Lung (tissue), 16 donors: ENCODE results near the gene HOATZ. TPM values are rescaled to one million over a fixed set of nuclear protein-coding genes. Genes with fewer than 3 reads are reported as not detected.
A peak's percentile ranks its signal among the peaks of the same experiment; 100 is the strongest.

Experiments
- ATAC-seq: fragments of 200-7000 bp; cut with Tn5 transposase; one replicate; pipeline ENCODE4 v1.9.1; 2020; ENCODE audit warnings: moderate number of reproducible peaks; ENCODE audit not compliant: insufficient read depth, low FRiP score
- DNase-seq, 3 donors: peaks; one replicate each; pipeline ENCODE4 v3.0.0-alpha.2; 2013 to 2017
- H3K27ac ChIP-seq, 2 donors: one replicate each; pipeline ENCODE4 v1.5.1; 2013; ENCODE audit warnings: mild to moderate bottlenecking in 2 of 2, moderate library complexity in 2 of 2, control low read depth in 1 of 2, inconsistent platforms in 1 of 2, low read depth in 1 of 2, low read length in 1 of 2
- H3K27me3 ChIP-seq, 3 donors: one replicate each; pipeline ENCODE4 v1.5.1; 2013; ENCODE audit warnings: low read length in 2 of 3; ENCODE audit not compliant: control insufficient read depth in 3 of 3, insufficient read depth in 3 of 3
- H3K36me3 ChIP-seq, 4 donors: one replicate each; pipeline ENCODE4 v1.5.1; 2013; ENCODE audit warnings: low read length in 4 of 4, mild to moderate bottlenecking in 1 of 4, moderate library complexity in 1 of 4; ENCODE audit not compliant: control insufficient read depth in 4 of 4, insufficient read depth in 4 of 4
- H3K4me1 ChIP-seq, 5 donors: one replicate each; pipeline ENCODE4 v1.5.1; 2013; ENCODE audit warnings: low read length in 5 of 5, mild to moderate bottlenecking in 2 of 5, moderate library complexity in 1 of 5; ENCODE audit not compliant: control insufficient read depth in 5 of 5, insufficient read depth in 5 of 5
- H3K4me3 ChIP-seq: one replicate; pipeline ENCODE4 v1.5.1; 2013; ENCODE audit warnings: mild to moderate bottlenecking, control low read depth, moderate library complexity
- H3K9ac ChIP-seq, 2 donors: one replicate each; pipeline ENCODE4 v1.5.1; 2013; ENCODE audit warnings: low read length in 2 of 2, control low read depth in 1 of 2; ENCODE audit not compliant: insufficient read depth in 1 of 2
- H3K9me3 ChIP-seq, 4 donors: one replicate each; pipeline ENCODE4 v1.5.1; 2013; ENCODE audit warnings: low read length in 3 of 4, mild to moderate bottlenecking in 1 of 4, moderate library complexity in 1 of 4; ENCODE audit not compliant: control insufficient read depth in 4 of 4, insufficient read depth in 3 of 4
- CTCF ChIP-seq: IDR thresholded peaks from 2 replicates; pipeline ENCODE4 v1.5.1; 2012; ENCODE audit warnings: mild to moderate bottlenecking; ENCODE audit errors: control extremely low read depth, extremely low read depth
- WGBS, 2 donors: extraction: QIAGEN DNeasy Blood & Tissue Kit; methylation state at CpG; one replicate each; pipeline ENCODE4 v1.1.7; 2013; 5-methylcytosine and 5-hydroxymethylcytosine counted together
- long read RNA-seq, 5 donors: transcript quantifications; one replicate each; lab custom pipeline, GENCODE V29; 2026
- polyA plus RNA-seq, 2 donors: library from polyadenylated mRNA; stranded (reverse); fragments of 200-250 nt; gene quantifications; one replicate each; pipeline ENCODE4 v1.2.1, GENCODE V29; 2013
- total RNA-seq, 2 donors: library from RNA; depleted of rRNA in 1 of 2; stranded (reverse); fragments of >200 nt in 1 of 2; gene quantifications; one replicate each; pipeline ENCODE4 v1.2.1, GENCODE V29; 2014 to 2021
- donor health status: control.
- donor health status: control.
- donor health status: Bipolar disorder and iron deficiency.
- donor health status: healthy.
- donor health status: DM: yes; HTN: yes; CAD: no.

The HOATZ gene
- total RNA-seq: 10 to 100 TPM; 25.4 to 32.6 TPM
- 10 to 100 TPM; 23.6 to 42.9 TPM for polyA plus RNA-seq
- long read RNA-seq, donor 1, transcript C11orf88-202 (6 exons, 712 nt): major isoform, 16 of 20 reads
- long read RNA-seq, donor 1, partial matches to known transcripts: 0 of 20 reads
- long read RNA-seq, donor 1, other reads (novel, unspliced or antisense): 0 of 20 reads
- long read RNA-seq, donor 2, partial matches to known transcripts: 0 of 3 reads
- long read RNA-seq, donor 2, other reads (novel, unspliced or antisense): 0 of 3 reads
- long read RNA-seq, donor 3, transcript C11orf88-202 (6 exons, 712 nt): major isoform, 6 of 9 reads
- long read RNA-seq, donor 3, partial matches to known transcripts: 0 of 9 reads
- long read RNA-seq, donor 3, other reads (novel, unspliced or antisense): 0 of 9 reads
- long read RNA-seq, donor 4: 0 reads
- long read RNA-seq, donor 5, transcript C11orf88-202 (6 exons, 712 nt): major isoform, 8 of 10 reads
- long read RNA-seq, donor 5, partial matches to known transcripts: 0 of 10 reads
- long read RNA-seq, donor 5, other reads (novel, unspliced or antisense): 0 of 10 reads

GRCh38 chr11:111514216-111515031 lies at the start of gene HOATZ:
Gene HOATZ, plus strand, starts transcription at chr11:111514778. Its CDS starts 7 bp downstream, at chr11:111514785.
- Histone ChIP-seq H3K9ac (no peak within 1 kb of the TSS), H3K9me3 (no peaks in the 10 kb centered on the region), H3K4me1 (peaks cover 0 to 11% (median 0%) of the 10 kb centered on the region in 5 donors), H3K27me3 (peaks cover 0 to 41% (median 34%) of the 10 kb centered on the region in 3 donors), H3K27ac (no peak within 1 kb of the TSS), H3K4me3 (no peak within 1 kb of the TSS), H3K36me3 (no peaks in the 10 kb centered on the region)
- no peak for ATAC-seq
- peak; percentile 37 to 45 (median 41) for DNase-seq
- WGBS, 2 donors: 17 to 24% methylated on average over 33 to 39 of the region's 39 CpGs
- TF ChIP-seq CTCF: no peak

- no peaks in the 10 kb centered on the region for H3K9me3 ChIP-seq
- H3K4me1 ChIP-seq: peaks cover 0 to 5% (median 0%) of the 10 kb centered on the region in 5 donors
- H3K36me3 ChIP-seq: no peaks in the 10 kb centered on the region
- no peak overlapping the region for H3K9ac ChIP-seq
- no peak overlapping the region for H3K27ac ChIP-seq
- no peak for DNase-seq
- WGBS, 2 donors: 79 to 82% methylated on average over 1 of the region's 1 CpG
- no peak for ATAC-seq
- no peak for TF ChIP-seq CTCF
- no peaks in the 10 kb centered on the region for H3K27me3 ChIP-seq
- H3K4me3 ChIP-seq: no peak overlapping the region
Measured at GRCh38 chr11:111465400-111465799, 49.2 kb upstream of the HOATZ start.

- Histone ChIP-seq H3K27ac (no peak overlapping the region), H3K4me3 (no peak overlapping the region), H3K27me3 (no peaks in the 10 kb centered on the region), H3K36me3 (no peaks in the 10 kb centered on the region), H3K9me3 (no peaks in the 10 kb centered on the region), H3K9ac (no peak overlapping the region), H3K4me1 (peaks cover 0 to 5% (median 0%) of the 10 kb centered on the region in 5 donors)
- no peak for DNase-seq
- no peak for TF ChIP-seq CTCF
- ATAC-seq: no peak
Measured at GRCh38 chr11:111466615-111467014, 48.0 kb upstream of the HOATZ start.
